ENCODE data around the gene CAMTA1. TPM values are rescaled to one million over a fixed set of nuclear protein-coding genes. Genes with fewer than 3 reads are reported as not detected.
A peak's percentile ranks its signal among the peaks of the same experiment; 100 is the strongest.

CAMTA1 gene
- total and polyA plus RNA-seq, 8 donors, result 13.0 to 54.2 (median 23.6) TPM

GRCh38 chr1:6998267-6998666 lies 213.0 kb downstream of the CAMTA1 start:
- Histone ChIP-seq H3K9me3 (no peaks in the 10 kb centered on the region), H3K4me3 (no peak overlapping the region), H3K4me1 (no peaks in the 10 kb centered on the region), H3K27me3 (no peaks in the 10 kb centered on the region), H3K27ac (no peak overlapping the region), H3K36me3 (no peaks in the 10 kb centered on the region)
- 27 to 39% methylated on average over 10 of the region's 10 CpGs for WGBS, 2 donors
- intact Hi-C loops (cut with DNase I), result no loop called here
- TF ChIP-seq CTCF (IDR thresholded peaks at IDR 0.05), result no peak
- DNase-seq (peak in 4 of 6 donors; percentile 52 to 67 (median 56)), ATAC-seq (peak; percentile 94 to 100 (median 98)), FAIRE-seq (no peak)

- no peak overlapping the region for H3K4me3 ChIP-seq
- intact Hi-C loops (cut with DNase I), result no loop called here
- H3K4me1 ChIP-seq, result no peaks in the 10 kb centered on the region
- ATAC-seq (no peak), FAIRE-seq (no peak), DNase-seq (no peak)
- H3K27ac ChIP-seq, result no peak overlapping the region
- no peak for TF ChIP-seq CTCF (IDR thresholded peaks at IDR 0.05)
- 87 to 93% methylated on average over 6 of the region's 6 CpGs for WGBS, 2 donors
- H3K27me3 ChIP-seq, result no peaks in the 10 kb centered on the region
- no peaks in the 10 kb centered on the region for H3K9me3 ChIP-seq
- H3K36me3 ChIP-seq, result no peaks in the 10 kb centered on the region
Measured at GRCh38 chr1:6999826-7000225, 214.6 kb downstream of the CAMTA1 start.

- no peaks in the 10 kb centered on the region for H3K36me3 ChIP-seq
- intact Hi-C loops (cut with DNase I), result no loop called here
- TF ChIP-seq CTCF (IDR thresholded peaks at IDR 0.05), result no peak
- no peak for FAIRE-seq
- no peak overlapping the region for H3K4me3 ChIP-seq
- WGBS, 2 donors, result 90 to 92% methylated on average over 3 of the region's 3 CpGs
- no peaks in the 10 kb centered on the region for H3K4me1 ChIP-seq
- no peak for DNase-seq
- no peak overlapping the region for H3K27ac ChIP-seq
- no peak for ATAC-seq
- no peaks in the 10 kb centered on the region for H3K27me3 ChIP-seq
- H3K9me3 ChIP-seq, result no peaks in the 10 kb centered on the region
Measured at GRCh38 chr1:7000720-7001119, 215.5 kb downstream of the CAMTA1 start.

- Histone ChIP-seq H3K27me3 (no peaks in the 10 kb centered on the region), H3K4me3 (no peak overlapping the region), H3K9me3 (no peaks in the 10 kb centered on the region), H3K36me3 (no peaks in the 10 kb centered on the region), H3K27ac (no peak overlapping the region), H3K4me1 (no peaks in the 10 kb centered on the region)
- WGBS, 2 donors, result 88% methylated on average over 8 of the region's 8 CpGs
- FAIRE-seq, result no peak
- TF ChIP-seq CTCF (IDR thresholded peaks at IDR 0.05), result no peak
- intact Hi-C loops (cut with DNase I), result no loop called here
- no peak for DNase-seq
- ATAC-seq, result no peak
Measured at GRCh38 chr1:7002728-7003127, 217.5 kb downstream of the CAMTA1 start.

GRCh38 chr1:7003676-7004075 lies 218.4 kb downstream of the CAMTA1 start:
- Histone ChIP-seq H3K36me3 (no peaks in the 10 kb centered on the region), H3K9me3 (no peaks in the 10 kb centered on the region), H3K27me3 (no peaks in the 10 kb centered on the region), H3K4me3 (no peak overlapping the region), H3K4me1 (no peaks in the 10 kb centered on the region), H3K27ac (no peak overlapping the region)
- 85 to 87% methylated on average over 5 of the region's 5 CpGs for WGBS, 2 donors
- FAIRE-seq (no peak), ATAC-seq (no peak), DNase-seq (no peak)
- TF ChIP-seq CTCF (IDR thresholded peaks at IDR 0.05), result no peak
- intact Hi-C loops (cut with DNase I), result no loop called here
